Measurements from ENCODE around the gene FHL1. TPM values are rescaled to one million over a fixed set of nuclear protein-coding genes. Genes with fewer than 3 reads are reported as not detected.

FHL1 gene
- total and polyA plus RNA-seq, 2 donors (not counting 3 experiments of a cell fraction or from before 2014, with no cell fraction given): 50.6 to 59.4 TPM

- H2AFZ ChIP-seq (ENCODE audit: low read depth, low read length): no peak overlapping the region
- H4K20me1 ChIP-seq (replicated peaks; ENCODE audit: control insufficient read depth, extremely low read depth, insufficient read depth, low read length): no peaks in the 10 kb centered on the region
- POLR2A ChIA-PET: no interaction called here
- no peaks in the 10 kb centered on the region for H3K9me1 ChIP-seq (replicated peaks; ENCODE audit: control insufficient read depth, extremely low read depth, insufficient read depth, low read length)
- peaks cover 18% of the 10 kb centered on the region for H3K4me1 ChIP-seq (ENCODE audit: control insufficient read depth, extremely low read depth, insufficient read depth, low read length)
- H3K9me3 ChIP-seq (replicated peaks; ENCODE audit: control insufficient read depth, insufficient read depth, low read length): no peaks in the 10 kb centered on the region
- CTCF ChIA-PET: interaction anchor here (1.0 to 1.8 kb wide), 4 partner anchors 50 to 187 kb away, joined by 3 to 7 read pairs (median 5); no protein-coding TSS in a partner anchor
- peak overlapping the region; percentile 84 for H3K27ac ChIP-seq (ENCODE audit: insufficient read depth, low read depth, low read length)
- no peak overlapping the region for H3K4me2 ChIP-seq (ENCODE audit: insufficient read depth, low read length)
- no peak for TF ChIP-seq POLR2AphosphoS5 (IDR thresholded peaks at IDR 0.05; ENCODE audit: insufficient read depth, low read depth, low read length)
- no peak for TF ChIP-seq MAX (IDR thresholded peaks at IDR 0.05; ENCODE audit: insufficient read depth, insufficient read length)
- TF ChIP-seq FOS (IDR thresholded peaks at IDR 0.05; ENCODE audit: borderline replicate concordance, insufficient read depth, low read length): no peak
- TF ChIP-seq POLR2A (IDR thresholded peaks at IDR 0.05; ENCODE audit: low read depth, low read length): no peak
- no peak for TF ChIP-seq MYC (IDR thresholded peaks at IDR 0.05; ENCODE audit: low read depth, low read length)
- TF ChIP-seq GATA2 (IDR thresholded peaks at IDR 0.05; ENCODE audit: insufficient read depth, insufficient read length, low read depth, low read length): no peak
- TF ChIP-seq EZH2 (IDR thresholded peaks at IDR 0.05; ENCODE audit: borderline replicate concordance, low read depth, low read length, severe bottlenecking): no peak
- TF ChIP-seq CTCF (IDR thresholded peaks at IDR 0.05; ENCODE audit: extremely low read depth in 1 of 2, insufficient read depth in 1 of 2, low read depth in 1 of 2, low read length in 2 of 2): no peak
- no peak for TF ChIP-seq JUN (IDR thresholded peaks at IDR 0.05; ENCODE audit: borderline replicate concordance, insufficient read depth, insufficient read length, low read depth)
- no peak for DNase-seq (ENCODE audit: low read depth, low spot score)
- peaks cover 0 to 2% of the 10 kb centered on the region in 2 experiments for H3K36me3 ChIP-seq (ENCODE audit: control insufficient read depth in 2 of 2, extremely low read depth in 1 of 2, insufficient read depth in 2 of 2, low read length in 2 of 2)
- no peaks in the 10 kb centered on the region for H3K27me3 ChIP-seq (ENCODE audit: control insufficient read depth in 2 of 2, insufficient read depth in 2 of 2, low read length in 2 of 2)
- H3K79me2 ChIP-seq (ENCODE audit: control insufficient read depth, insufficient read depth, low read length): no peaks in the 10 kb centered on the region
- intact Hi-C loops (cut with micrococcal nuclease) (no loop called here), dilution Hi-C loops (cut with MboI; ENCODE audit: extremely low pct_ligation_motif_present, low sequenced_read_pairs) (no loop called here)
- no peak overlapping the region for H3K9ac ChIP-seq (replicated peaks; ENCODE audit: extremely low read depth, insufficient read depth, low read length)
- no TSS peak for BruUV-seq (replicated peaks)
- no peak overlapping the region for H3K4me3 ChIP-seq (replicated peaks in 1 of 3; ENCODE audit: insufficient read depth in 1 of 3, low read depth in 1 of 3, low read length in 3 of 3)
- FAIRE-seq: peak; percentile 68
Measured at GRCh38 chrX:136215559-136215958, 68.2 kb downstream of the FHL1 start.
